GM18498 (cell line): ENCODE results near the gene SLC6A18.

Experiments used
- ATAC-seq: cut with Tn5 transposase; IDR thresholded peaks from one replicate; pipeline ENCODE4 v1.9.1; 2021; ENCODE audit warnings: mild to moderate bottlenecking, moderate library complexity; ENCODE audit not compliant: unreplicated experiment

SLC6A18 gene

GRCh38 chr5:1202026-1202797 is 23.0 kb upstream of the SLC6A18 start:
- no peak for ATAC-seq

- ATAC-seq = no peak
These were observed 22.4 kb upstream of the SLC6A18 start for GRCh38 chr5:1202798-1203185.

GRCh38 chr5:1203311-1203967 is 21.7 kb upstream of the SLC6A18 start:
- no peak for ATAC-seq

GRCh38 chr5:1203968-1204692 is 21.1 kb upstream of the SLC6A18 start:
- no peak for ATAC-seq

- ATAC-seq = no peak
These were observed 20.4 kb upstream of the SLC6A18 start for GRCh38 chr5:1204693-1205242.

- no peak for ATAC-seq
These were observed 19.7 kb upstream of the SLC6A18 start for GRCh38 chr5:1205255-1206180.

GRCh38 chr5:1206521-1207412 is 18.4 kb upstream of the SLC6A18 start:
- ATAC-seq = no peak

- no peak for ATAC-seq
These were observed 17.6 kb upstream of the SLC6A18 start for GRCh38 chr5:1207555-1207954.

GRCh38 chr5:1208221-1208742 is 16.9 kb upstream of the SLC6A18 start:
- ATAC-seq = no peak

GRCh38 chr5:1208743-1209488 is 16.3 kb upstream of the SLC6A18 start:
- no peak for ATAC-seq

- ATAC-seq = no peak
These were observed 15.7 kb upstream of the SLC6A18 start for GRCh38 chr5:1209489-1209852.

- ATAC-seq = no peak
These were observed 15.0 kb upstream of the SLC6A18 start for GRCh38 chr5:1209896-1210776.

GRCh38 chr5:1210832-1211251 is 14.3 kb upstream of the SLC6A18 start:
- no peak for ATAC-seq

- ATAC-seq = no peak
These were observed 13.5 kb upstream of the SLC6A18 start for GRCh38 chr5:1211701-1212100.

- no peak for ATAC-seq
These were observed 12.9 kb upstream of the SLC6A18 start for GRCh38 chr5:1212271-1212670.

GRCh38 chr5:1212881-1213280 is 12.3 kb upstream of the SLC6A18 start:
- no peak for ATAC-seq

- ATAC-seq = no peak
These were observed 11.5 kb upstream of the SLC6A18 start for GRCh38 chr5:1213508-1214162.
